ENCODE measurements around the gene RRP15. TPM values are rescaled to one million over a fixed set of nuclear protein-coding genes. Genes with fewer than 3 reads are reported as not detected.

The RRP15 gene, protein sequence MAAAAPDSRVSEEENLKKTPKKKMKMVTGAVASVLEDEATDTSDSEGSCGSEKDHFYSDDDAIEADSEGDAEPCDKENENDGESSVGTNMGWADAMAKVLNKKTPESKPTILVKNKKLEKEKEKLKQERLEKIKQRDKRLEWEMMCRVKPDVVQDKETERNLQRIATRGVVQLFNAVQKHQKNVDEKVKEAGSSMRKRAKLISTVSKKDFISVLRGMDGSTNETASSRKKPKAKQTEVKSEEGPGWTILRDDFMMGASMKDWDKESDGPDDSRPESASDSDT
- 18.4 and 19.3 TPM in 2 replicates for total RNA-seq

DNA sequence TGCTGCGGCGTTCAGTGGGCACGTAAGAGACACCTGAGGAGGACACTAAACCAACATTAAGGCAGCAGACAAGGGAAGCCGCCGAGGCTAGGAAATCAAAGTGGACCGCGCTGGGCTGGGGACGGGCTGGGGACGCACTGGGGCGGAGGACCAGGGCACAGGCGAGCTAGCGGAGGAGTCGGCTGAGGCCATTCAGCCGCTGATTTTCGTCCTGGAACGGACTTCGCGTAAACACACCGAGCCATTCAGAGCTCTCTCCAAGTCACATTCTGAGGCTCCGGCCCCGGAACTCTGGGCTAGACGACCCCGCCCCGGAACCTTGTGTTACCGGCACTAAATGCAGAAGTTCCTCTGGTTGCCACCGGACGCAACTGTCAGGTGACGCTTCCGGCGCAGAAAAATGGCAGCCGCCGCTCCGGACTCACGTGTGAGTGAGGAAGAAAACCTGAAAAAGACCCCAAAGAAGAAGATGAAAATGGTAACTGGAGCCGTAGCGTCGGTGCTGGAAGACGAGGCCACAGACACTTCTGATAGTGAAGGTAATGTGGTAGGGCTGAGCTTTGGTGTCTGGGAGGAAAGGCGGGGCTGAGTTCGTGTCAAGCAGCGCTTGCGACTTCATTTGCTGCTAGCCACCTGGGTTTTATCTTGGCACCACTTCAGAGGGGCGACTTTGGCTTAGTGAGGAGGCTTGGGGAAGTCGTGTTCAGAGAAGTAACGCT, at the start of gene RRP15:
RRP15 (plus strand) TSS at position 377 of the 719 bp plus-strand sequence; CDS start at position 401, 24 bp downstream.
- intact Hi-C loops (cut with micrococcal nuclease) = loop anchor here (1.0 to 2.0 kb wide), 5 partner anchors 45 to 1804 kb away; partner anchors contain the start of genes BPNT1, EPRS1, GPATCH2 and LYPLAL1

DNA sequence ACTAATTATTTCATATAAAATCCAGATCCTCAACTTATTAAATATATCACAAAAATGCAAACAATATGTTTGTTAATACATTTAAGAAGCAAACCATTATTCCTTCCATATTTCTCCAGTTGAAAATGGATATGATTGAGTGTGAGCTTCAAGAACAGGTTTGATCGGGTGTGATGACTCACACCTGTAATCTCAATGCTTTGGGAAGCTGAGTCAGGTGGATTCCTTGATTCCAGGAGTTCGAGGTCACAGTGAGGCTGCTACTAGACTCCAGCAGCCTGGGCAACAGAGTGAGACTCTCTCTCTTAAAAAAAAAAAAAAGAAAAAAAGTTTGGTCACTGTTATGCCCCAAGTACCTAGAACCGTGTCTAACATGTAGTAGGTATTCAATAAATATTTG, 42.9 kb upstream of the RRP15 start:
- intact Hi-C loops (cut with micrococcal nuclease) = no loop called here

DNA sequence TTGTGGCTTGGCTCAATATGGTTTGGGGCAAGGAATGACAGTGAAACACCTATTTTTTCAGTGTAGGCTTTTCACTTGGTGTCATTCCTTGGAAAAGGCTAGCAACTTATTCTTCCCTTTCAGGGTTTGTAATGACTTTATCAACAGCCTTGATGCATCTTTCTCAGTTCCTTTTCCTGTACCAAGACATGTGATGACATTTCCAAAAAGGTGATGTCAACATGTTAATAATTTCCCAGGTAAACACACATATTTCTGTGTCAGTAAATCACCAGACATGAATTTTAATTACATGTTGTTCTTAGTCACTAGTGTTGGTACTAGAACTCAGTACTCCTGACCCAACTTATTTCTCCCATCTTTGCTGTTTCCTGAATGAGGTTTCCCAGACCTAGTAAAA, 37.8 kb upstream of the RRP15 start:
- intact Hi-C loops (cut with micrococcal nuclease) = no loop called here

DNA sequence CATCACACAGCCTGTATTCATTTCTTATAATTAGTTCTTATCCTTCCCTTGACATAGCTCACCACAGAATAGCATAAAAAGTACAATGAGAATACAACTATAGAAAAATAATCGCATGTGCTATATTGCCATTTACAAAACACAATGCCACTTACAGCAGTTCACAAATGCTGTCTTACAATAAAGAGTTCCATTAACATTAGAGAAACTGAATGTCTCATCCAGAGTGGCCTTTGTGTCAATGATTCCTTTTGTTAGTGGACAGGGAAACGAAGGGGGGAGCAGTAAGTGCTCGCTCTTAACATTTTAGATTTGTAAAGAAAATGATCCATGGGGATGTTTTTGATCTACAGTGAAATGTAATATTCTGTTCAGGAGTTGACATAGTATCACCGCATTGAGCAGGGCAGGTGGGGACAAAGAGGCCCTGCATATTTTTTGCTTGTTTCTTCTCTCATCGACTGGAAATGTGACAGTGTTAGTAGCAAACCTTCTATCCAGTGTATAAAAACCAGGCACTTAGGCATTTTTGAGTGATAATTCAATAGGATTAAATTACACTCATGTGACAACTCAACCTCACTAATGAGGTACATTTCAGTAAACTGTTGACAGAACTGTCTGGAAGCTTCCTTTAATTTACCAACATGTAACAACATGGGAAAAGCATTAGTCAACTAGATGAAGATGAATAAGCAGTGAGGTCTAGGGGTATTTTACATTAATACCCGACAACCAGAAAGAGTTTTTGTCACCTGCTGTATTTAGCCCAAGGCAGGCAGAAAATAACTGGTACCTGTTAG, 35.6 kb upstream of the RRP15 start:
- intact Hi-C loops (cut with micrococcal nuclease) = no loop called here

DNA sequence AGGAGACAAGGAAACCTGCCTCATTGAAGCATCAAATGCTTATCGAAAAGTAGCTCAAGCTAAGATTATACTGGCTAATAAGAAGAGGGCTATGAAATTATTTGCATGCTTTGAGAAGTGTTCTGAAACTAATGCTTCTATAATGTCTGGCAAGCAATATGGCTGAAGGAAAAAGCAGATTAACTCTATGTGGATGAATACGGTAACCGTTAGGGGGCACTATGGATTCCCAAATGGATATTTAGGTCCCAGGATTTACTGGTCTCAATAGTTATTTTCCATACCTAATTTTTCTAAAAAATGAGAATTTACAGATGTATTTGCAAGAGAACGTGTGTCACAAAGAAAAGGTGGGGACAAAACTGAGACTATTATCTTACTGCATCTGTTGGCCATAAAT, 34.6 kb upstream of the RRP15 start:
- intact Hi-C loops (cut with micrococcal nuclease) = no loop called here

DNA sequence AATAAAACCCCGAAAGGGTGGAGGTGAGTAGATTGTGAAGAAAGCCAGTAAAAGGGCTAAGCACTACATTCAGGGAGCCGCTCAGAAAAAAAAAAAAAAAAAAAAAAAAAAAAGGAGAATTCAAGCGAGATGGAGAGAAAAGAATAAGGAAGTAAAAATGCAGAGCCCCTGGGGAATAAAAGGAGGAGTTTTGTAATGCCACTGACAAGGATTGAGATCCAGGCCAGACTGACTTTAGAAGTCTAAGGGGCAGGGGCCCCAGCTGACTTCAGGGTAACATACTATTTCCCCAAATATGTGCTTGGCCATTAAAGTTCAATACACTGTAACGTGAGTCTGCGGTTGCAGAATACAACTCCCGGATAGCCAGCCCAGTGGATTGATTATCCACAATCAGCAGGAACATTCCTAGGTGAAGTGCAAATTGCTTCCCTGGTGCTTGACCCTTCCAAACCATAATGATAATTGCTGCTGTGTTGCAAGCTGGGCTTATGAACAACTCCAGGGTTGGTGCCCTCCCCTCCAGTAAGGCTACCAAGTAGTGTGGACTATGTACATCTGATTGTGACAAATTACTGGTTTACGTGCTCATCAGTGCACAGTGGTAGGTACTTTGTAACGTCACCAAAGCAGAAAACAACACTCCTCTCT, 30.7 kb upstream of the RRP15 start:
- intact Hi-C loops (cut with micrococcal nuclease) = no loop called here

DNA sequence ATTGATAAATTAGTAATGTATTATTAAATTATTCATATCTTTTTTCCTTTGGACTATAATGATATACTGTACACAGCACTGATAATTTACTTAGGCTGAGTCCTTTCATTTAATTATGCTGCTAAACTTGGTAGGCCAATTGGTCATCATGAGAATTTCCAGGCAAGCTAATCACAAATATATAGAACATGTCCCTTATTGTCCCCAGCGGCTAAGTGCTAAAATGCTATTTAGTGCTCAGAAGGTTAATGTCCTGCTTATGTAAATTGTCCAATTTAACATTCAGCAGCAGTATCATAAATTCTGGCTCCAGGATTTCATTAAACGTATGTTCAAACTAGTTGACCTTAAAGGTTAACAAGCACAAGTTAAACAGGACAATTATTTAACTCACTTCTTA, 30.0 kb upstream of the RRP15 start:
- intact Hi-C loops (cut with micrococcal nuclease) = loop anchor here (5.0 kb wide), 1 partner anchor 267 kb away; no protein-coding TSS in a partner anchor

DNA sequence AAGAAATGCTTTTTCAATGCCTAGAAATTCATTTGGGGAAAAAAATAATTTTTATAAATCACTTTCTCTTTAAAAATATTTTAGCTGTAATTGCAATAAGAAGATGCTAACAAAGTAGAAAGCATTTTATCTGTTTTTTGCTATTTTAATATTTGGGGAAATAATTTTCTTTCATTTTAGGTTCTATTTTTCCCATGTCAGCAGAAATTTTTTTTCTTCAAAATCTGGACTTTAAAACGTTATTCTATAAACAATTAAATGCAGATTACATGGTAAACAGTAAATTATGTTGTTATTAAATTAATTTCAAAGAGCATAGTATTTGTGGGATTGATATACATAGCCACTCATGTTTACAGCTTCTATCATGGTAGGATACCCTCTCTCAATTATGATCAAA, 27.7 kb upstream of the RRP15 start:
- intact Hi-C loops (cut with micrococcal nuclease) = loop anchor here (5.0 kb wide), 1 partner anchor 265 kb away; no protein-coding TSS in a partner anchor

DNA sequence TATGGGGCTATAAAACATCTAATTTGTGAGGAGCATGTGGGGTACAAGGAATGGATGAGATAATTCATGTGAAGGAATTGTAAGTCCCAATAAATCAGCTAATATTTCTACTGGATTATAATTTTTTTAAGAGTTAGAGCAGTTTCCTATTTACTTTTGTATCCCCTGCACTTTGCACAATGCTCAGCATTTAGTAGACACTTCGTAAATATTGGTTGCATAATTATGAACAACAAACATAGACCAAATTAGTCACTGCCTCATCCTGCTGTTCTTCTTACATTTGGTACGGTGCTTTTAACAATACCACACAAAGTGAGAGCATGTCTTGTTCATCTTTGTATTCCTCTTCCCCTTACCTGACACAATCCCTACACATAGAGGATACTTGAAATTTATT, 27.1 kb upstream of the RRP15 start:
- intact Hi-C loops (cut with micrococcal nuclease) = loop anchor here (5.0 kb wide), 1 partner anchor 264 kb away; no protein-coding TSS in a partner anchor

DNA sequence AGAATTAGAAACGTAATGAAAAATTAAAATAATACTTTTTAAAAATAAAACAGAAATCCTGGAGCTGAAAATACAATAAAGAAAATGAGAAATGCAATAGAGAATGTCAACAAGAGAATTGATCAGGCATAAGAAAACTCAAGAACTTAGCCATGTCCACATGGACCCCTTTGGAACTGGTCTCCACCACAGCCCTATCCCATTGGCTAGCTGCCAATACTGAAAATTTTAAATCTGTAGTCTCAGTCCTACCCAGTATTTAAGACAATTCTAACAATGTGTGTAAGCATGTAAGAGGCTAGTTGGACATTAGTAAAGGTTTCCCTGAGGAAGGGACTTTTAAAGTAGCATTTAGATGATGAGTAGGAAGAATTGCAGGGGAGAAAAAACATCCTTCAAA, 25.8 kb upstream of the RRP15 start:
- intact Hi-C loops (cut with micrococcal nuclease) = loop anchor here (5.0 kb wide), 1 partner anchor 263 kb away; no protein-coding TSS in a partner anchor

DNA sequence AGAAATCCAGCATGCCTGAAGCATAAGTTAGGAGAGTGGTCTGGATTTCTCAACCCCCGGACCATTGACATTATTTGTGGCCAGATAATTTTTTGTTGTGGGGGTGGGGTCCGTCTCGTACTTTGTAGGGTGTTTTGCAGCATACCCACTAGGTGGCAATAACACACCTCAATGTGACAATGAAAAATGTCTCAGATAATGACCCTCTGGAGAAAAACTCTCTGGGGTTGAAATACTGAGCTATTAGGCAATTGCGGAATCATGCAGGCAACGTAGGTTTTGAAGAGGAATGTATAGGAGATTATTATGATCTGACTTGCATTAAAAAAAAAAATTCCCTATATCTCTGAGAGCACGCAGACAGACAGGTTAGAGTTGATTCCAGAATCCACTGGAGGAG, 25.3 kb upstream of the RRP15 start:
- intact Hi-C loops (cut with micrococcal nuclease) = loop anchor here (5.0 kb wide), 1 partner anchor 263 kb away; no protein-coding TSS in a partner anchor

DNA sequence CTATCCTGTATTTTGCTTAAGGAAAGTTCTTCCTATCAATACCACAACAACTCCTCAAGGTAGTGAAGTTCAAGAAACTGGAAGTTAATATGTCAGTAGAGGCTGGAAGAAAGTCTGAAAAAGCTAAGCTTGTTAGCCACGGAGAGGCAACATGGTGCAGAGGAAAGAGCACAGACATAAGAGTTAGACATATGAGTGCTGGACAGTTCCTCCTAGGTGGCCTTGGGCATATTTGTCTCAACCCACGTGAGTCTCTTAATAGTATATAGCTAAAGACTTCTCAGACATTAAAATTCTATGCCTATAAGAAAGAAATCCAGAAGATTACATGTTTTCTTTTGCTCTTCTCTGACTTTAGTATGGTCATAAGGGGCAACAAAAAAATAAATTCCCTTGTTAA, 22.8 kb upstream of the RRP15 start:
- intact Hi-C loops (cut with micrococcal nuclease) = no loop called here

DNA sequence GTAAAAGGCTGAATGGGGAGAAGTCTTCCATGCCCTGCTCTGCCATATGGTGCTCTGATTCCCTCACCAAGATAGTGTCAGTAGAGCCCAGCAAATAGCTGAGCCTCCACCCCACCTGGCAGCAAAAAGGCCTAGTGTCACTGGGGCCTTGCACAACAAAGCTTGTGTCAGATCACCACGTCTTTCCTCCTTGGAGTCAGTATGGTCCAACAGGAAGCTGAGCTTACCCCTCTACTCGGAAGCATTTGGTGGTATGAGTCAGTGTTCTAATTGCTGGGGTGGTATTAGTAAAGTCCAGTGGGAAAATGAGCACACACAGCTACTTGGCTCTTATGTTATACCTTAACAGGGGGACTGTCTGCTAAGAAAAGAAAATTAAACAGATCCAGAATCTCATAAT, 18.7 kb upstream of the RRP15 start:
- intact Hi-C loops (cut with micrococcal nuclease) = no loop called here

DNA sequence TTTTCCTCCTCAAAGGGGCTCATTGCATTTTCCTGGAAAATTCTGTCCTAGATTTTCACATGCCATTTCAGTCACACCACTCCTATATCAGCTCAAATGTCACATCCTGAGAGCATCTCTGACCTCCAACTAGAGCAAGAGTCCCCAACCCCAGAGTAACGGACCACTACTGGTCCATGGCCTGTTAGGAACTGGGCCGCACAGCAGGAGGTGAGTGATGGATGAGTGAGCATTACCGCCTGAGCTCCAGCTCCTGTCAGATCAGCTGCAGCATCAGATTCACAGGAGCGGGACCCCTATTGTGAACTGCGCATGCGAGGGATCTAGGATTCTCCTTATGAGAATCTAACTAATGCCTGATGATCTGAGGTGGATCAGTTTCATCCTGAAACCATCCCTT, 12.7 kb upstream of the RRP15 start:
- intact Hi-C loops (cut with micrococcal nuclease) = no loop called here

DNA sequence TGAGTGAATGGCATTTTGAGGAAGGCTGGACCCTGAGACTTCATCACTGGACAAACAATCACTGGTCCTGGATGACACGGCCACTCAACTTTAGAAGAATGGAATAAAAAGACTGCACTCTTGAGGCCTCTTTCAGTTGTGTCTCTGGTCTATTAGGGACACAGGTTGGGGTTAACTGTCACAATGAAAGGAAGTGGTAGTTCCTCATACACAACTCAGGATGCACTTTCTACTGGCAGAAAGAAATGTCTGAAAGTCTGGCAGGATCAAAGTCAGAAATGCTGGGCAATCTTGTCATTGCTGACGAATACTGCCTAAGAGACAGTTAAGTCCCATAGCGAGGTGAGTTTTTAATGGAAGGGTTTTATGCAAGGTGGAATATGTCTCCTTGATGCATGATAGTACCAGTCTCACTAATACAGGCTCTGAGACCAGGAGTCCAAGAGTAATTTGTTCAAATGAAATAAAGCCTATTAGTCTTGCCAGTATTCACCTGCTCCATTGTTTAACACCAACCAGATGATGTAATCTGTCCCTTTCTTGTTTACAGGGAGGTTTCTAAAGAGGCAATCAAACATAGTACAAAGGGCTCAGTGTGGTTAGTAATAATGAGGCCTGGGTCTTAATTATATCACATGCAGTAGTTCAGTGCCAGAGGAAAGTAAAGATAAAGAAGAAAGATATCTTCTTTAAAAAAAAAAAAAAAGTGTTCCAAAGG, 11.2 kb upstream of the RRP15 start:
- intact Hi-C loops (cut with micrococcal nuclease) = no loop called here

DNA sequence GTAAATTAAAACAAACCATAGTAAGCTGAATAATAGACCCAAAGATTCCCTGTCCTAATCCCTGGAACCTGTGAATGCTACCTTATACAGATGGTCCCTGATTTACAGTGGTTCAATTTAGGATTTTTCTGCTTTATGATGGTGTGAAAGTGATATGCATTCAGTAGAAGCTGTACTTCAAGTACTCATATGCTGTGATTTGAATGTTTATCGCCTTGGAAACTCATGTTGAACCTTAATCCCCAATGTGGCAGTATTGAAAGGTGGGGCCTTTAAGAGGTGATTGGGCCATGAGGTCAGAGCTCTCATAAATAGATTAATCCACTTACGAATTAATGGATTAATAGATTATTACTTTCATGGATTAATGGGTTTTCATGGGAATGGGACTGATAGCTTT, 10.6 kb upstream of the RRP15 start:
- intact Hi-C loops (cut with micrococcal nuclease) = no loop called here

DNA sequence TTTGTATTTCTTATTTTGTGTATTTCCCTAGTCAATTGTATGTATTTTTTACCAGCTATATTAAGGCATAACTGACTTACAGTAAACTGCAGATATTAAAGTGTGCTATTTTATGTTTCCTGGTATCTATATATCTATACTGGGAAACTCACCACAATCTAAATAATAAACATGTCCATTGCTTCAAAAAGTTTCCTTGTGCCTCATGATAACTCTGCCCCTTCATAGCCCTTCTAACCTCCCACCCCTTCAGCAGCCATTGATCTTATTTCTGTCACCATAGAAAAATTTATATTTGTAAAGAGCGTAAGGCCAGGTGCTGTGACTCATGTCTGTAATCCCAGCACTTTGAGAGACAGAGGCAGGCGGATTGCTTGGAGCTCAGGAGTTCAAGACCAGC, 9.3 kb upstream of the RRP15 start:
- intact Hi-C loops (cut with micrococcal nuclease) = no loop called here

DNA sequence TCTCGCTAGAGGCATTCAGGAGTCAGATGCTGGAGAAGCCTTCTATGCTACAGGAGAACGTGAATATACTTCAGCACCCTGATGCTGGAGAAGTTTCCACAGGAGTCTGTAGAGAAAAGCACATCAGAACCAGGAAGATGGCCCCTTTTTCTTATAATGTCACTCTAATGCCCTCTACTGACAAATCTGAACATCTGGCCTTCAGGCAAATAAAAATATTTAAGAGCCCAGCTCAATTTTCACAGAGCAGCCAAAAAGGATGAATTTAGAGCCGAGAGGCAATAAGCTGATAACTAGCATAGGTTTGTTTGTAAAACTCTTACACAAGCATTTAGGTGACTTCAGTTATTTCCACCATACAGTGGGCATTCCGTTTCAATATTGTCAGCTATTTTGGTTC, 3.8 kb upstream of the RRP15 start:
- intact Hi-C loops (cut with micrococcal nuclease) = no loop called here

DNA sequence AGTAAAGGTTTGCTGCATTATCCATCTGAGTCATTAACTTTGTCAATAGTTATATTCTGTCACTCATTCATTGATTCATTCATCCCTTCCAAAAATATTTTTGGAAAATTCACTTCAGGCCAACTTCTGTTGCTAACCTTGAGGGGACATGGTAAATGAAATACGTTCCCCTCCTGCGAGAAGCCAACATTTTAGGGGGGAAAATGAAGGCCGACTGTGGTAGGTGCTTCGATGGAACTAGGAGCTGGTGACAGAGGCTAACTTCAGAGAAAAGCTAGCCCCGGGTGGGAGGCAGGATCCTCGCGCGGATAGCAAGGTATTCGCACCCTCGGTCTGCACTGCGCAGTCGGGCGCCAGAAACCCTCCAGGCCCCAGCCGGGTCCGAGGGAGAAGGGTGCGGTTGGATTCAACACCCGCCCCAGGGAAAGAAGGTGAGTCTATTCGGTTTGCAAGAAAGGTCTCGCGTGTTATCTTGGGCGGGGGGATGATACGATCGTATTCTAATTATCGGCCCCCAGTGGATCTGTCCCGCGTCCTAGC, 646 bp upstream of the RRP15 start:
- intact Hi-C loops (cut with micrococcal nuclease) = loop anchor here (2.0 kb wide), 1 partner anchor 1804 kb away; the partner anchor contains the start of gene BPNT1

DNA sequence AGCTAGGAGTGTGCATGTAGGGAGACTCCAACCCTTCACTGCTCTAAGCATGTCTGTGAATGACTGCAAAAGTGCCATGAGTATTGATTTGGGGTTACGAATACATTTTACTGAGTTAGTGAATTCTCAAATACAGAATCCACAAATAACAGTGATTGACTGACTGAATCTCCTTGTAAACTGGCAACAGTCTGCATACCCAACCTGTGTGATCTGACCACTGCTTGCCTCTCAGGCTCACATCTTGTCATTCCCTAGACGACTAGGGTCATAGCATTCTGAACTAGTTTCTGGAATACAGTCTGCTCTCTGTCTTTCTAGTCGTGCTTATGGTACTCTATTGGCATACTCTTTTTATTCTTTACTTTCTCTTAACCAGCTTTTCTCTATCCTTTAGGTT, 7.4 kb downstream of the RRP15 start:
- intact Hi-C loops (cut with micrococcal nuclease) = no loop called here
